IMR-90 (cell line): ENCODE data around the gene EPHB1. TPM values are rescaled to one million over a fixed set of nuclear protein-coding genes. Genes with fewer than 3 reads are reported as not detected.

Experiments
- ATAC-seq: fragments of 200-7000 bp; cut with Tn5 transposase; 2 replicates; pipeline ENCODE4 v1.9.1; 2020; ENCODE audit warnings: low read depth, mild to moderate bottlenecking, moderate library complexity
- BruUV-seq: library from RNA; stranded (reverse); fragments of 400-500 nt; replicated peaks from 2 replicates; lab custom pipeline; 2021; lab: Mats Ljungman, UMichigan
- CTCF ChIA-PET: fragments of 300-600 bp; formaldehyde crosslinking; extraction: SDS; loops from one replicate; lab custom pipeline; 2021; ENCODE audit warnings: antibody characterized with exemption; lab: Yijun Ruan, JAX
- POLR2A ChIA-PET: fragments of 300-600 bp; sonication (Branson Sonifier 250); formaldehyde crosslinking; loops from one replicate; lab custom pipeline; 2022; ENCODE audit warnings: antibody characterized with exemption; ENCODE audit not compliant: unreplicated experiment; lab: Charles Lee
- DNase-seq: peaks from one replicate; pipeline ENCODE4 v3.0.0; 2013
- H2AFZ ChIP-seq: replicated peaks from 2 replicates; pipeline ENCODE3; 2013; ENCODE audit warnings: low read length, mild to moderate bottlenecking; ENCODE audit not compliant: poor library complexity
- H2AK5ac ChIP-seq: 2 replicates; pipeline ENCODE4 v1.6.1; 2013; ENCODE audit warnings: low read depth, low read length, inconsistent platforms
- H2AK9ac ChIP-seq: replicated peaks from 2 replicates; pipeline ENCODE3; 2013; ENCODE audit warnings: mild to moderate bottlenecking, low read depth, low read length, moderate library complexity; ENCODE audit not compliant: poor library complexity
- H2BK120ac ChIP-seq: 2 replicates; pipeline ENCODE4 v1.6.1; 2013; ENCODE audit warnings: low read depth, low read length, inconsistent platforms
- H2BK15ac ChIP-seq: 3 replicates; pipeline ENCODE4 v1.6.1; 2013; ENCODE audit warnings: low read depth, low read length, inconsistent platforms
- H2BK20ac ChIP-seq: 2 replicates; pipeline ENCODE4 v1.6.1; 2013; ENCODE audit warnings: low read depth, mild to moderate bottlenecking, inconsistent platforms, low read length, moderate library complexity
- H2BK5ac ChIP-seq: 2 replicates; pipeline ENCODE4 v1.6.1; 2013; ENCODE audit warnings: mild to moderate bottlenecking, low read depth, low read length, inconsistent platforms; ENCODE audit not compliant: poor library complexity, severe bottlenecking
- H3K14ac ChIP-seq: replicated peaks from 2 replicates; pipeline ENCODE4 v1.6.1; 2013; ENCODE audit warnings: low read depth, low read length, inconsistent platforms
- H3K18ac ChIP-seq: 2 replicates; pipeline ENCODE4 v1.6.1; 2013; ENCODE audit warnings: low read depth, low read length, control low read depth
- H3K23ac ChIP-seq: 2 replicates; pipeline ENCODE4 v1.6.1; 2013; ENCODE audit warnings: low read depth, low read length, inconsistent platforms
- H3K27ac ChIP-seq: 2 replicates; pipeline ENCODE4 v1.5.1; 2013; ENCODE audit warnings: mild to moderate bottlenecking, control low read depth, low read length; ENCODE audit not compliant: insufficient read depth
- H3K27me3 ChIP-seq: 2 replicates; pipeline ENCODE4 v1.6.1; 2013; ENCODE audit warnings: low read length; ENCODE audit not compliant: control insufficient read depth, insufficient read depth
- H3K36me3 ChIP-seq: 2 replicates; pipeline ENCODE4 v1.6.1; 2013; ENCODE audit warnings: low read length, mixed read lengths; ENCODE audit not compliant: control insufficient read depth, insufficient read depth
- H3K4ac ChIP-seq: 2 replicates; pipeline ENCODE4 v1.6.1; 2013; ENCODE audit warnings: low read depth, low read length, inconsistent platforms
- H3K4me1 ChIP-seq: 2 replicates; pipeline ENCODE4 v1.6.1; 2013; ENCODE audit warnings: low read length, mixed read lengths; ENCODE audit not compliant: control insufficient read depth, insufficient read depth
- H3K4me2 ChIP-seq: 2 replicates; pipeline ENCODE4 v1.6.1; 2013; ENCODE audit warnings: low read depth, mild to moderate bottlenecking, control low read depth, low read length, moderate library complexity
- H3K4me3 ChIP-seq: 2 replicates; pipeline ENCODE4 v1.5.1; 2013; ENCODE audit warnings: low read depth, mild to moderate bottlenecking, control low read depth, low read length, moderate library complexity; ENCODE audit not compliant: insufficient read depth
- H3K56ac ChIP-seq: 2 replicates; pipeline ENCODE4 v1.6.1; 2013; ENCODE audit warnings: low read length, inconsistent platforms; ENCODE audit not compliant: insufficient read depth; ENCODE audit errors: extremely low read depth
- H3K79me1 ChIP-seq, 2 experiments: 2 replicates each; pipeline ENCODE4 v1.6.1; 2013; ENCODE audit warnings: low read length in 2 of 2, inconsistent platforms in 1 of 2, low read depth in 1 of 2
- H3K9ac ChIP-seq: 2 replicates; pipeline ENCODE4 v1.6.1; 2013; ENCODE audit warnings: low read depth, low read length, control low read depth
- H3K9me1 ChIP-seq: 2 replicates; pipeline ENCODE4 v1.6.1; 2013; ENCODE audit warnings: low read length, inconsistent platforms; ENCODE audit not compliant: insufficient read depth
- H3K9me3 ChIP-seq: 2 replicates; pipeline ENCODE4 v1.6.1; 2013; ENCODE audit warnings: low read length; ENCODE audit not compliant: control insufficient read depth, insufficient read depth
- H4K20me1 ChIP-seq: 2 replicates; pipeline ENCODE4 v1.6.1; 2013; ENCODE audit warnings: low read length, inconsistent platforms; ENCODE audit not compliant: insufficient read depth
- H4K5ac ChIP-seq: 2 replicates; pipeline ENCODE4 v1.6.1; 2013; ENCODE audit warnings: mild to moderate bottlenecking, low read depth, low read length, control low read depth
- H4K8ac ChIP-seq, 2 experiments: 2 replicates each; pipeline ENCODE4 v1.6.1; 2013; ENCODE audit warnings: low read depth in 2 of 2, low read length in 2 of 2, control low read depth in 1 of 2, inconsistent platforms in 1 of 2
- H4K91ac ChIP-seq: 2 replicates; pipeline ENCODE4 v1.6.1; 2013; ENCODE audit warnings: low read depth, low read length, inconsistent platforms; ENCODE audit not compliant: insufficient read depth
- BHLHE40 ChIP-seq: fragments of 150-350 bp; IDR thresholded peaks from 2 replicates; pipeline ENCODE4 v1.6.1; 2016; ENCODE audit warnings: mild to moderate bottlenecking, low read depth, low read length
- CEBPB ChIP-seq: IDR thresholded peaks from 2 replicates; pipeline ENCODE4 v1.6.1; 2012; ENCODE audit warnings: low read depth, low read length, improper control_type of control experiment
- CHD1 ChIP-seq: IDR thresholded peaks from 2 replicates; pipeline ENCODE4 v1.6.1; 2012; ENCODE audit warnings: low read depth, low read length, improper control_type of control experiment
- CTCF ChIP-seq: conservative IDR thresholded peaks from 2 replicates; pipeline ENCODE4 v1.5.1; 2012; ENCODE audit warnings: mild to moderate bottlenecking, low read depth, low read length, improper control_type of control experiment
- ELK1 ChIP-seq: fragments of 150-350 bp; IDR thresholded peaks from 2 replicates; pipeline ENCODE4 v1.6.1; 2016; ENCODE audit warnings: low read depth, mild to moderate bottlenecking, low read length, moderate library complexity, borderline replicate concordance
- FOS ChIP-seq: fragments of 150-350 bp; IDR thresholded peaks from 2 replicates; pipeline ENCODE4 v1.6.1; 2016; ENCODE audit warnings: low read depth, low read length
- MAFK ChIP-seq: IDR thresholded peaks from 2 replicates; pipeline ENCODE4 v1.6.1; 2012; ENCODE audit warnings: low read depth, low read length, improper control_type of control experiment
- MAZ ChIP-seq: IDR thresholded peaks from 2 replicates; pipeline ENCODE4 v1.6.1; 2012; ENCODE audit warnings: low read depth, mild to moderate bottlenecking, low read length, improper control_type of control experiment, moderate library complexity, borderline replicate concordance
- MXI1 ChIP-seq: IDR thresholded peaks from 2 replicates; pipeline ENCODE4 v1.6.1; 2012; ENCODE audit warnings: low read depth, mild to moderate bottlenecking, low read length, moderate library complexity, borderline replicate concordance
- NFE2L2 ChIP-seq: fragments of 150-350 bp; IDR thresholded peaks from 2 replicates; pipeline ENCODE4 v1.6.1; 2016; ENCODE audit warnings: low read depth, mild to moderate bottlenecking, low read length
- POLR2A ChIP-seq: IDR thresholded peaks from 2 replicates; pipeline ENCODE4 v1.6.1; 2012; ENCODE audit warnings: mild to moderate bottlenecking, low read depth, low read length
- RAD21 ChIP-seq: IDR thresholded peaks from 2 replicates; pipeline ENCODE4 v1.6.1; 2012; ENCODE audit warnings: low read length, improper control_type of control experiment
- RCOR1 ChIP-seq: IDR thresholded peaks from 2 replicates; pipeline ENCODE4 v1.6.1; 2012; ENCODE audit warnings: mild to moderate bottlenecking, low read length, improper control_type of control experiment; ENCODE audit not compliant: insufficient replicate concordance
- RFX5 ChIP-seq: IDR thresholded peaks from 2 replicates; pipeline ENCODE4 v1.8.0; 2012; ENCODE audit warnings: low read depth, mild to moderate bottlenecking, low read length, moderate library complexity
- SMC3 ChIP-seq: fragments of 150-350 bp; IDR thresholded peaks from 2 replicates; pipeline ENCODE4 v1.6.1; 2016; ENCODE audit warnings: low read depth, mild to moderate bottlenecking, antibody characterized with exemption, low read length, moderate library complexity
- USF2 ChIP-seq: fragments of 150-350 bp; IDR thresholded peaks from 2 replicates; pipeline ENCODE4 v1.6.1; 2017; ENCODE audit warnings: mild to moderate bottlenecking, antibody characterized with exemption, low read length, low read depth
- dilution Hi-C: fragments of 300-500 bp; cut with HindIII; formaldehyde crosslinking; loops from one replicate; pipeline ENCODE4 v1.14.3; 2018; ENCODE audit warnings: low sequenced_read_pairs; ENCODE audit not compliant: unreplicated experiment
- in situ Hi-C: fragments of 300-500 bp; cut with MboI; formaldehyde crosslinking; loops from 3 replicates; pipeline ENCODE4 v1.14.3; 2019; ENCODE audit warnings: low sequenced_read_pairs, inconsistent platforms, mixed read lengths
- intact Hi-C: fragments of 100-400 bp; cut with micrococcal nuclease; formaldehyde crosslinking; loops from 2 replicates; pipeline ENCODE4 v1.10.0; 2022
- polyA plus RNA-seq, 3 experiments: library from polyadenylated mRNA; depleted of rRNA; stranded (reverse); fragments of >200 nt; gene quantifications; 2 replicates each; pipeline ENCODE4 v1.2.3, GENCODE V29; 2012; ENCODE audit warnings: low replicate concordance in 1 of 3
- total RNA-seq: library from RNA; depleted of rRNA; stranded (reverse); fragments of >200 nt; gene quantifications from 2 replicates; pipeline ENCODE4 v1.2.3, GENCODE V29; 2012

EPHB1 gene
- total and polyA plus RNA-seq, 2 of the 4 experiments (the other 2 are of a cell fraction) = 0.17 to 0.36 TPM

- no peak overlapping the region for H2AFZ ChIP-seq
- dilution Hi-C loops (no loop called here), in situ Hi-C loops (no loop called here), intact Hi-C loops (no loop called here)
- BruUV-seq = no TSS peak
- ChIA-PET POLR2A (no interaction called here), CTCF (no interaction called here)
- no peaks in the 10 kb centered on the region for H3K36me3 ChIP-seq
- no peak overlapping the region for H3K18ac ChIP-seq
- H2BK15ac ChIP-seq = no peak overlapping the region
- no peaks in the 10 kb centered on the region for H3K79me1 ChIP-seq
- H2BK120ac ChIP-seq = no peak overlapping the region
- H2AK5ac ChIP-seq = no peak overlapping the region
- no peak overlapping the region for H4K5ac ChIP-seq
- peaks cover 3% of the 10 kb centered on the region; the same call in 1 of the 2 replicates for H3K9me3 ChIP-seq
- no peak overlapping the region for H3K23ac ChIP-seq
- no peaks in the 10 kb centered on the region for H3K4me1 ChIP-seq
- no peaks in the 10 kb centered on the region for H3K9me1 ChIP-seq
- H2AK9ac ChIP-seq = no peak overlapping the region
- no peak overlapping the region for H3K14ac ChIP-seq
- H3K56ac ChIP-seq = no peak overlapping the region
- H2BK5ac ChIP-seq = no peak overlapping the region
- no peak overlapping the region for H3K9ac ChIP-seq
- no peak overlapping the region for H3K27ac ChIP-seq
- H2BK20ac ChIP-seq = no peak overlapping the region
- ATAC-seq (no peak), DNase-seq (no peak)
- H4K20me1 ChIP-seq = no peaks in the 10 kb centered on the region
- no peak overlapping the region for H4K91ac ChIP-seq
- H3K27me3 ChIP-seq = no peaks in the 10 kb centered on the region
- no peak overlapping the region for H3K4me2 ChIP-seq
- TF ChIP-seq CEBPB = no peak
- TF ChIP-seq RFX5 = no peak
- no peak for TF ChIP-seq RCOR1
- no peak for TF ChIP-seq BHLHE40
- TF ChIP-seq MXI1 = no peak
- no peak for TF ChIP-seq USF2
- no peak for TF ChIP-seq ELK1
- no peak for TF ChIP-seq FOS
- no peak for TF ChIP-seq RAD21
- TF ChIP-seq CHD1 = no peak
- TF ChIP-seq POLR2A = no peak
- TF ChIP-seq NFE2L2 = no peak
- no peak for TF ChIP-seq CTCF
- no peak for TF ChIP-seq SMC3
- no peak for TF ChIP-seq MAZ
- TF ChIP-seq MAFK = no peak
- H3K4ac ChIP-seq = no peak overlapping the region
- H3K4me3 ChIP-seq = no peak overlapping the region
- H4K8ac ChIP-seq = no peak overlapping the region
Measured at GRCh38 chr3:135076341-135076740, 281.3 kb downstream of the EPHB1 start.
